HepG2 (cell line): ENCODE data around the gene GLB1L3. TPM values are rescaled to one million over a fixed set of nuclear protein-coding genes. Genes with fewer than 3 reads are reported as not detected.

Experiments
- ATAC-seq: fragments of 200-7000 bp; cut with Tn5 transposase; 3 replicates; pipeline ENCODE4 v1.9.1; 2020; ENCODE audit warnings: mild to moderate bottlenecking, moderate library complexity
- BruUV-seq: library from RNA; stranded (reverse); fragments of 400-500 nt; replicated peaks from 2 replicates; lab custom pipeline; 2021; lab: Mats Ljungman, UMichigan
- CTCF ChIA-PET: fragments of 300-600 bp; formaldehyde crosslinking; extraction: SDS; loops from one replicate; lab custom pipeline; 2021; ENCODE audit warnings: low total read pairs, inconsistent platforms, low intra/inter-chr PET ratio; lab: Yijun Ruan, JAX
- POLR2A ChIA-PET: fragments of 350-600 bp; sonication (Branson Sonifier 250); formaldehyde crosslinking; loops from one replicate; lab custom pipeline; 2020; ENCODE audit warnings: antibody characterized with exemption, inconsistent platforms; lab: Yijun Ruan, JAX
- DNase-seq: peaks from one replicate; pipeline ENCODE4 v3.0.0-alpha.2; 2015; ENCODE audit warnings: low spot score
- FAIRE-seq: peaks from 3 replicates; lab custom pipeline; 2011; peaks lifted over from hg19 to GRCh38; lab: Jason Lieb, UNC
- H2AFZ ChIP-seq: one replicate; pipeline ENCODE4 v1.6.1; 2011; ENCODE audit warnings: low read length, inconsistent platforms
- H3K27ac ChIP-seq: fragments of 300-600 bp; 3 replicates; pipeline ENCODE4 v1.8.0; 2011; ENCODE audit warnings: mixed run types, mild to moderate bottlenecking, mixed read lengths, low read length, inconsistent platforms; ENCODE audit not compliant: insufficient read depth; ENCODE audit errors: extremely low read length
- H3K27me3 ChIP-seq, 2 experiments: fragments of 200-600 bp in 1 of 2; 2 replicates in 1 of 2; 3 replicates in 1 of 2; pipeline versions ENCODE4 v1.6.0 to v1.8.0; 2011; ENCODE audit warnings: low read length in 2 of 2, mild to moderate bottlenecking in 2 of 2, moderate library complexity in 2 of 2, inconsistent platforms in 1 of 2; ENCODE audit not compliant: insufficient read depth in 2 of 2, control insufficient read depth in 1 of 2
- H3K36me3 ChIP-seq, 2 experiments: fragments of 200-600 bp in 1 of 2; replicated peaks in 1 of 2; 2 replicates in 1 of 2; 3 replicates in 1 of 2; pipeline versions ENCODE4 v1.5.1 to v1.8.0; 2011; ENCODE audit warnings: low read length in 2 of 2, inconsistent platforms in 1 of 2; ENCODE audit not compliant: insufficient read depth in 2 of 2, control insufficient read depth in 1 of 2
- H3K4me1 ChIP-seq: 2 replicates; pipeline ENCODE4 v1.5.1; 2012; ENCODE audit warnings: low read length, inconsistent platforms; ENCODE audit not compliant: insufficient read depth
- H3K4me2 ChIP-seq: 2 replicates; pipeline ENCODE4 v1.6.0; 2011; ENCODE audit warnings: low read depth, low read length, inconsistent platforms
- H3K4me3 ChIP-seq, 3 experiments: fragments of 200-600 bp in 1 of 3; sonication (generic), shearing (Covaris generic) in 1 of 3; replicated peaks in 1 of 3; 2 replicates each; pipeline ENCODE4 v1.5.1; 2011 to 2016; ENCODE audit warnings: low read length in 3 of 3, inconsistent platforms in 2 of 3, low read depth in 2 of 3, mild to moderate bottlenecking in 2 of 3, control low read depth in 1 of 3, mixed read lengths in 1 of 3; ENCODE audit not compliant: insufficient read depth in 1 of 3
- H3K79me2 ChIP-seq: one replicate; pipeline ENCODE4 v1.6.1; 2011; ENCODE audit warnings: low read length, inconsistent platforms; ENCODE audit not compliant: insufficient read depth
- H3K9ac ChIP-seq: 2 replicates; pipeline ENCODE4 v1.6.0; 2011; ENCODE audit warnings: mild to moderate bottlenecking, low read depth, low read length, inconsistent platforms; ENCODE audit not compliant: insufficient read depth
- H3K9me3 ChIP-seq: 2 replicates; pipeline ENCODE4 v1.5.1; 2012; ENCODE audit warnings: mild to moderate bottlenecking, low read length
- H4K20me1 ChIP-seq: 2 replicates; pipeline ENCODE4 v1.6.0; 2011; ENCODE audit warnings: inconsistent platforms, mild to moderate bottlenecking, low read length, moderate library complexity; ENCODE audit not compliant: insufficient read depth
- AHR ChIP-seq: IDR thresholded peaks from 2 replicates; pipeline ENCODE4 v1.6.1; 2018; ENCODE audit warnings: missing genetic modification reagents, missing compliant biosample characterization
- CHD2 ChIP-seq: IDR thresholded peaks from 2 replicates; pipeline ENCODE4 v1.6.1; 2011; ENCODE audit warnings: low read depth, low read length, improper control_type of control experiment
- EZH2 ChIP-seq: conservative IDR thresholded peaks from 2 replicates; pipeline ENCODE4 v1.6.1; 2012; ENCODE audit warnings: mild to moderate bottlenecking, low read depth, low read length, moderate library complexity
- HES4 ChIP-seq: sonication (generic); formaldehyde crosslinking; IDR thresholded peaks from 2 replicates; pipeline ENCODE4 v1.9.0; 2021; ENCODE audit warnings: mild to moderate bottlenecking, missing genetic modification reagents, borderline replicate concordance
- HMG20B ChIP-seq: conservative IDR thresholded peaks from 2 replicates; pipeline ENCODE4 v1.6.1; 2016; ENCODE audit warnings: missing genetic modification reagents, missing compliant biosample characterization
- JDP2 ChIP-seq: sonication (generic); formaldehyde crosslinking; IDR thresholded peaks from 2 replicates; pipeline ENCODE4 v1.8.1; 2022; ENCODE audit warnings: missing genetic modification reagents, borderline replicate concordance
- PHF8 ChIP-seq: sonication (generic); formaldehyde crosslinking; IDR thresholded peaks from 2 replicates; pipeline ENCODE4 v1.5.0; 2020; ENCODE audit warnings: missing genetic modification reagents
- ZFP36 ChIP-seq: fragments of 150-350 bp; IDR thresholded peaks from 2 replicates; pipeline ENCODE4 v1.6.1; 2018; ENCODE audit warnings: borderline replicate concordance, low read length, low read depth; ENCODE audit not compliant: partially characterized antibody
- ZSCAN9 ChIP-seq: IDR thresholded peaks from 2 replicates; pipeline ENCODE4 v1.6.1; 2016; ENCODE audit warnings: borderline replicate concordance
- WGBS: methylation state at CpG from one replicate; pipeline ENCODE4 v1.1.6; 2017; ENCODE audit warnings: low lambda C conversion rate; 5-methylcytosine and 5-hydroxymethylcytosine counted together
- in situ Hi-C: cut with HindIII; loops from 2 replicates; pipeline ENCODE4 v1.10.0; 2017; ENCODE audit warnings: low pct_unique_long_range_greater_than_20kb; ENCODE audit not compliant: extremely low pct_ligation_motif_present
- intact Hi-C: fragments of 100-400 bp; cut with micrococcal nuclease; formaldehyde crosslinking; loops from one replicate; pipeline ENCODE4 v1.10.0; 2022; ENCODE audit not compliant: unreplicated experiment
- polyA plus RNA-seq, 8 experiments: library from polyadenylated mRNA; depleted of rRNA in 3 of 8; stranded (reverse) in 7 of 8; unstranded in 1 of 8; fragments of >200 nt; fragmentation: Illumina TruSeq in 4 of 8; extraction: Trizol in 4 of 8; gene quantifications; 2 replicates each; pipeline versions ENCODE4 v1.2.1 to v1.2.3, GENCODE V29; 2011 to 2016; ENCODE audit warnings: low read depth in 4 of 8, missing spikeins in 1 of 8, mixed read lengths in 1 of 8; ENCODE audit not compliant: insufficient read depth in 1 of 8
- total RNA-seq, 5 experiments: library from RNA; depleted of rRNA; stranded (reverse); fragments of >200 nt; fragmentation: Illumina TruSeq; extraction: Trizol; gene quantifications; 2 replicates each; pipeline ENCODE4 v1.2.3, GENCODE V29; 2016; ENCODE audit warnings: low read depth in 1 of 5
- TF ChIP-seq, protein P1 (sequence below): sonication (generic); formaldehyde crosslinking; IDR thresholded peaks from 2 replicates; pipeline ENCODE4 v1.4.0; 2020; ENCODE audit warnings: mild to moderate bottlenecking, missing genetic modification reagents
- TF ChIP-seq, protein P2 (sequence below): sonication (generic); formaldehyde crosslinking; IDR thresholded peaks from 2 replicates; pipeline ENCODE4 v1.5.0; 2020; ENCODE audit warnings: mild to moderate bottlenecking, missing genetic modification reagents
- TF ChIP-seq, protein P3 (sequence below): sonication (generic); formaldehyde crosslinking; IDR thresholded peaks from 2 replicates; pipeline ENCODE4 v1.4.0; 2020; ENCODE audit warnings: missing genetic modification reagents

The GLB1L3 gene
- total and polyA plus RNA-seq, 2 of the 13 experiments (the other 11 are each of a cell fraction or from before 2014, with no cell fraction given) = not detected

DNA sequence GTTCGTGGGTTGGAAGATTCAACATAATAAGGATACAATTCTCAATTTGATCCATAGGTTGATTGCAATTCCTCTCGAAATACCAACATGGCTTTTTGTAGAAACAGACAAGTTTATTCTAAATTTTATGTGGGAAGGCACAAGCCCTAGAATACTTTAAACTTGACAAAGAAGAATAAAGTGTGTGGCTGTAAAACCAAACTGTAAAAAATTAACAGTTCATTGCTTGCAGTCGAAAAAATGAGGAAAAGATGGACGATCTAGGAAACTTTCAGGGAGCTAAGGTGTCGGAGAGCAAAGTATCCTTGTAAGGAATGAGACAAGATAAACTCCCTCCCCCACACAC is 1.0 kb upstream of the GLB1L3 start:
- intact Hi-C loops (no loop called here), in situ Hi-C loops (no loop called here)
- BruUV-seq = no TSS peak
- H3K27ac ChIP-seq = no peak overlapping the region
- ChIA-PET CTCF (no interaction called here), POLR2A (no interaction called here)
- peaks cover 20% of the 10 kb centered on the region for H3K4me1 ChIP-seq
- FAIRE-seq (no peak), DNase-seq (no peak), ATAC-seq (no peak)
- H3K27me3 ChIP-seq = peaks cover 6 to 58% of the 10 kb centered on the region in 2 experiments
- no peak overlapping the region for H3K4me3 ChIP-seq
- TF ChIP-seq ZFP36 = no peak
- TF ChIP-seq ZSCAN9 (CRISPR knock-in tag) = no peak
- no peak for TF ChIP-seq CHD2
- no peak for TF ChIP-seq HMG20B (CRISPR knock-in tag)
- no peaks in the 10 kb centered on the region for H3K9me3 ChIP-seq
- H3K9ac ChIP-seq = no peak overlapping the region
- no peak overlapping the region for H3K4me2 ChIP-seq
- WGBS = 4% methylated on average over 5 of the region's 5 CpGs
- no peaks in the 10 kb centered on the region for H3K36me3 ChIP-seq
- no peaks in the 10 kb centered on the region for H4K20me1 ChIP-seq
- H3K79me2 ChIP-seq = no peaks in the 10 kb centered on the region
- no peak overlapping the region for H2AFZ ChIP-seq

DNA sequence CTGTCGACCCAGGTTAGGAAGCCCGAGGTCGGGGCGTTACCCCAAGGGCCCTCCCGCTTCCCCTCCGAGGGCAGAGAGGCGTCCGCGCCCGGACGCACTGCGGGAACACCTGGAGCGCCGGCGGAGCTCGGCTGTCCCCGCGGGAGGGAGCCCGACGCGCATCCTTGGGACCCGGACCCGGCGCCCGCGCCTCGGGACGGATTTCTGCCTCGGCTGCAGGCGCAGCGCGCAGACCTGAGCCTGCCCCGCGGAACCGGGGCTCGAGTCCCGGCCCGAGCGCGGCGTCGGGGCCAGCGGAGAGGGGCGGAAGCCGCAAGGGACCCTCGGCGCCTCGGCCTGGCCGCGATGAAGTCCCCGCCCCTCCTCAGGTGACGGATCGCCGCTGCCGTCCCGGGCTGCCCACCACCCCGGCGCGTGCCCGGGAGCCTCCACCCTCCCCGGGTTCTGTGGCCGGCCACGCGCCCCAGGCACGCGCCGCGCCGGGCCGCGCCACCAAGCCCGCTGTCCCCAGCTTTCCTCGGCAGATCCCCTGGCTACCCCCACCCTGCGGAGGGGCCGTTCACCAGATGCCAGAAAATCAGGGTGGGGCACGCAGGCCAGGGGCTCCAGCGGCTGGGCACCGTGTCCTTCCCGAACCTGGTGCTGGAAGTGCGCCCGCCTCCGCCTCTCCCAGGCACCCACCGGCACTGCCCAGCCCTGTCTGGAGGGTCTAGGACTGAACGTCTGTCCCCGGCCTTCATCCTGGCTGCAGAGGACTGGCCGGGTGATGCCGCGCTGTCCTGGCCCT is 410 bp downstream of the GLB1L3 start:
- Histone ChIP-seq H3K36me3 (no peaks in the 10 kb centered on the region), H3K4me2 (peak overlapping the region; percentile 46; the same call in 1 of the 2 replicates), H3K4me3 (peak overlapping the region in 1 of 3 experiments; percentile 19; a peak in 1 of 6 replicates), H4K20me1 (no peaks in the 10 kb centered on the region), H3K4me1 (peaks cover 17% of the 10 kb centered on the region), H3K9ac (no peak overlapping the region), H3K79me2 (no peaks in the 10 kb centered on the region), H3K27ac (no peak overlapping the region), H2AFZ (no peak overlapping the region), H3K9me3 (no peaks in the 10 kb centered on the region), H3K27me3 (peaks cover 6 to 66% of the 10 kb centered on the region in 2 experiments)
- WGBS = 7% methylated on average over 3 of the region's 88 CpGs
- BruUV-seq = no TSS peak
- intact Hi-C loops = no loop called here
- ChIA-PET POLR2A (no interaction called here), CTCF (no interaction called here)
- no peak for FAIRE-seq
- in situ Hi-C loops = no loop called here
- ATAC-seq = peak; percentile 25
- no peak for DNase-seq
- TF ChIP-seq EZH2 (peak; percentile 36; the same call in 1 of the 2 replicates), AHR (CRISPR knock-in tag) (no peak), JDP2 (CRISPR knock-in tag) (no peak), PHF8 (CRISPR knock-in tag) (no peak), HES4 (CRISPR knock-in tag) (no peak)
- TF ChIP-seq, protein P1, sequence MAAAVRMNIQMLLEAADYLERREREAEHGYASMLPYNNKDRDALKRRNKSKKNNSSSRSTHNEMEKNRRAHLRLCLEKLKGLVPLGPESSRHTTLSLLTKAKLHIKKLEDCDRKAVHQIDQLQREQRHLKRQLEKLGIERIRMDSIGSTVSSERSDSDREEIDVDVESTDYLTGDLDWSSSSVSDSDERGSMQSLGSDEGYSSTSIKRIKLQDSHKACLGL (CRISPR knock-in tag) = no peak
- TF ChIP-seq, protein P2, sequence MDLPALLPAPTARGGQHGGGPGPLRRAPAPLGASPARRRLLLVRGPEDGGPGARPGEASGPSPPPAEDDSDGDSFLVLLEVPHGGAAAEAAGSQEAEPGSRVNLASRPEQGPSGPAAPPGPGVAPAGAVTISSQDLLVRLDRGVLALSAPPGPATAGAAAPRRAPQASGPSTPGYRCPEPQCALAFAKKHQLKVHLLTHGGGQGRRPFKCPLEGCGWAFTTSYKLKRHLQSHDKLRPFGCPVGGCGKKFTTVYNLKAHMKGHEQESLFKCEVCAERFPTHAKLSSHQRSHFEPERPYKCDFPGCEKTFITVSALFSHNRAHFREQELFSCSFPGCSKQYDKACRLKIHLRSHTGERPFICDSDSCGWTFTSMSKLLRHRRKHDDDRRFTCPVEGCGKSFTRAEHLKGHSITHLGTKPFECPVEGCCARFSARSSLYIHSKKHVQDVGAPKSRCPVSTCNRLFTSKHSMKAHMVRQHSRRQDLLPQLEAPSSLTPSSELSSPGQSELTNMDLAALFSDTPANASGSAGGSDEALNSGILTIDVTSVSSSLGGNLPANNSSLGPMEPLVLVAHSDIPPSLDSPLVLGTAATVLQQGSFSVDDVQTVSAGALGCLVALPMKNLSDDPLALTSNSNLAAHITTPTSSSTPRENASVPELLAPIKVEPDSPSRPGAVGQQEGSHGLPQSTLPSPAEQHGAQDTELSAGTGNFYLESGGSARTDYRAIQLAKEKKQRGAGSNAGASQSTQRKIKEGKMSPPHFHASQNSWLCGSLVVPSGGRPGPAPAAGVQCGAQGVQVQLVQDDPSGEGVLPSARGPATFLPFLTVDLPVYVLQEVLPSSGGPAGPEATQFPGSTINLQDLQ = no peak
- TF ChIP-seq, protein P3, sequence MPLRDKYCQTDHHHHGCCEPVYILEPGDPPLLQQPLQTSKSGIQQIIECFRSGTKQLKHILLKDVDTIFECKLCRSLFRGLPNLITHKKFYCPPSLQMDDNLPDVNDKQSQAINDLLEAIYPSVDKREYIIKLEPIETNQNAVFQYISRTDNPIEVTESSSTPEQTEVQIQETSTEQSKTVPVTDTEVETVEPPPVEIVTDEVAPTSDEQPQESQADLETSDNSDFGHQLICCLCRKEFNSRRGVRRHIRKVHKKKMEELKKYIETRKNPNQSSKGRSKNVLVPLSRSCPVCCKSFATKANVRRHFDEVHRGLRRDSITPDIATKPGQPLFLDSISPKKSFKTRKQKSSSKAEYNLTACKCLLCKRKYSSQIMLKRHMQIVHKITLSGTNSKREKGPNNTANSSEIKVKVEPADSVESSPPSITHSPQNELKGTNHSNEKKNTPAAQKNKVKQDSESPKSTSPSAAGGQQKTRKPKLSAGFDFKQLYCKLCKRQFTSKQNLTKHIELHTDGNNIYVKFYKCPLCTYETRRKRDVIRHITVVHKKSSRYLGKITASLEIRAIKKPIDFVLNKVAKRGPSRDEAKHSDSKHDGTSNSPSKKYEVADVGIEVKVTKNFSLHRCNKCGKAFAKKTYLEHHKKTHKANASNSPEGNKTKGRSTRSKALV (CRISPR knock-in tag) = peak; percentile 16
